DOHH2 (cell line): ENCODE measurements around the gene GPC6.

ENCODE experiments used
- EZH2phosphoT487 ChIP-seq: fragments of 200-600 bp; sonication (generic); IDR thresholded peaks from 2 replicates; pipeline ENCODE4 v1.6.1; 2017; ENCODE audit warnings: borderline replicate concordance, mild to moderate bottlenecking, antibody characterized with exemption, low read length, moderate library complexity, mixed read lengths
- TF ChIP-seq, protein P1 (sequence below): fragments of 200-600 bp; sonication (generic); IDR thresholded peaks from one replicate; pipeline ENCODE4 v1.5.1; 2014; ENCODE audit warnings: antibody characterized with exemption, mild to moderate bottlenecking, low read depth, low read length; ENCODE audit not compliant: poor library complexity, severe bottlenecking

DNA sequence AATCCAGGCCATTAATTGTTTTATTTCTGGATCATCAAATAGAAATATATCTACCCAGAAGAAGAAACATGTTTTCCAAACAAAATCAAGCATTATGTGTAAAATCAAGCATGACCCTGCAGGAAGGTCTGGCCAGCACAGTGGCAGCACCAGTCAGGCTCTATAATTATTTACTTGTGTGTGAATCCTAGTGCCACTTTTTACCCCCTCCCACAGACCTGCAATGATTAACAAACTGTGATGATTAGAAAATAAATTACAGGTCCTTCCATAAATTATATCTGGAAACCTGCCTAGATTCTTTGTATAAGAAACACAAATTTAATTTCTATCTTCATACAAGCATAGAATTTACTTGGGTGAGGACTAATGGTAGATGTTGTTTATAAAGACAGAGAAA, 186.1 kb downstream of the GPC6 start:
- TF ChIP-seq, protein P1, sequence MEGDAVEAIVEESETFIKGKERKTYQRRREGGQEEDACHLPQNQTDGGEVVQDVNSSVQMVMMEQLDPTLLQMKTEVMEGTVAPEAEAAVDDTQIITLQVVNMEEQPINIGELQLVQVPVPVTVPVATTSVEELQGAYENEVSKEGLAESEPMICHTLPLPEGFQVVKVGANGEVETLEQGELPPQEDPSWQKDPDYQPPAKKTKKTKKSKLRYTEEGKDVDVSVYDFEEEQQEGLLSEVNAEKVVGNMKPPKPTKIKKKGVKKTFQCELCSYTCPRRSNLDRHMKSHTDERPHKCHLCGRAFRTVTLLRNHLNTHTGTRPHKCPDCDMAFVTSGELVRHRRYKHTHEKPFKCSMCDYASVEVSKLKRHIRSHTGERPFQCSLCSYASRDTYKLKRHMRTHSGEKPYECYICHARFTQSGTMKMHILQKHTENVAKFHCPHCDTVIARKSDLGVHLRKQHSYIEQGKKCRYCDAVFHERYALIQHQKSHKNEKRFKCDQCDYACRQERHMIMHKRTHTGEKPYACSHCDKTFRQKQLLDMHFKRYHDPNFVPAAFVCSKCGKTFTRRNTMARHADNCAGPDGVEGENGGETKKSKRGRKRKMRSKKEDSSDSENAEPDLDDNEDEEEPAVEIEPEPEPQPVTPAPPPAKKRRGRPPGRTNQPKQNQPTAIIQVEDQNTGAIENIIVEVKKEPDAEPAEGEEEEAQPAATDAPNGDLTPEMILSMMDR = no peak
- no peak for TF ChIP-seq EZH2phosphoT487
